GM12878 (cell line): ENCODE results near the gene CHMP6. TPM values are rescaled to one million over a fixed set of nuclear protein-coding genes. Genes with fewer than 3 reads are reported as not detected.

Source experiments
- ATAC-seq: fragments of 200-7000 bp; cut with Tn5 transposase; 3 replicates; pipeline ENCODE4 v1.9.1; 2020; ENCODE audit warnings: mild to moderate bottlenecking, moderate library complexity
- BruUV-seq: library from RNA; stranded (reverse); fragments of 400-500 nt; replicated peaks from 2 replicates; lab custom pipeline; 2021; lab: Mats Ljungman, UMichigan
- CTCF ChIA-PET: fragments of 300-600 bp; sonication (Branson Sonifier 250); formaldehyde crosslinking; extraction: SDS; loops from one replicate; lab custom pipeline; 2021; ENCODE audit warnings: inconsistent platforms; lab: Yijun Ruan, JAX
- POLR2A ChIA-PET: fragments of 350-600 bp; formaldehyde crosslinking; extraction: SDS; loops from one replicate; lab custom pipeline; 2021; ENCODE audit warnings: inconsistent platforms; lab: Charles Lee
- RAD21 ChIA-PET: fragments of 300-600 bp; sonication (Branson Sonifier 250); formaldehyde crosslinking; loops from one replicate; lab custom pipeline; 2023; ENCODE audit warnings: antibody characterized with exemption; ENCODE audit not compliant: unreplicated experiment; lab: Charles Lee
- SMC1A ChIA-PET: fragments of 300-600 bp; sonication (Branson Sonifier 250); formaldehyde crosslinking; loops from one replicate; lab custom pipeline; 2023; ENCODE audit not compliant: unreplicated experiment, uncharacterized antibody; lab: Charles Lee
- DNase-seq: peaks from one replicate; pipeline ENCODE4 v3.0.0-alpha.2; 2011; ENCODE audit warnings: low read depth, low spot score
- FAIRE-seq: peaks from 3 replicates; lab custom pipeline; 2011; peaks lifted over from hg19 to GRCh38; lab: Jason Lieb, UNC
- H2AFZ ChIP-seq: 2 replicates; pipeline ENCODE4 v1.6.0; 2011; ENCODE audit warnings: low read depth, low read length, control low read depth; ENCODE audit not compliant: control insufficient read depth
- H3K27ac ChIP-seq: 2 replicates; pipeline ENCODE4 v1.5.1; 2011; ENCODE audit warnings: control low read depth; ENCODE audit not compliant: control insufficient read depth, insufficient read depth
- H3K27me3 ChIP-seq, 2 experiments: replicated peaks in 1 of 2; 2 replicates each; pipeline versions ENCODE4 v1.6.0 to v1.6.1; 2011; ENCODE audit warnings: low read length in 1 of 2; ENCODE audit not compliant: control insufficient read depth in 2 of 2, insufficient read depth in 2 of 2
- H3K36me3 ChIP-seq, 2 experiments: 2 replicates each; pipeline ENCODE4 v1.5.1; 2011; ENCODE audit warnings: low read length in 1 of 2; ENCODE audit not compliant: control insufficient read depth in 2 of 2, insufficient read depth in 2 of 2
- H3K4me1 ChIP-seq: 2 replicates; pipeline ENCODE4 v1.6.1; 2011; ENCODE audit warnings: mild to moderate bottlenecking, low read length, moderate library complexity, mixed read lengths; ENCODE audit not compliant: control insufficient read depth, insufficient read depth
- H3K4me2 ChIP-seq: 2 replicates; pipeline ENCODE4 v1.6.0; 2011; ENCODE audit warnings: control low read depth; ENCODE audit not compliant: control insufficient read depth, insufficient read depth
- H3K4me3 ChIP-seq: fragments of 200-600 bp; sonication (generic); 2 replicates; pipeline ENCODE4 v1.5.1; 2016
- H3K79me2 ChIP-seq: 2 replicates; pipeline ENCODE4 v1.6.0; 2011; ENCODE audit warnings: low read length; ENCODE audit not compliant: control insufficient read depth, insufficient read depth
- H3K9ac ChIP-seq: 2 replicates; pipeline ENCODE4 v1.8.0; 2011; ENCODE audit warnings: low read length, control low read depth, mixed read lengths; ENCODE audit not compliant: control insufficient read depth, insufficient read depth
- H3K9me3 ChIP-seq: replicated peaks from 3 replicates; pipeline ENCODE4 v1.5.1; 2011; ENCODE audit warnings: mild to moderate bottlenecking, low read length; ENCODE audit not compliant: control insufficient read depth, insufficient read depth
- H4K20me1 ChIP-seq: 2 replicates; pipeline ENCODE4 v1.6.0; 2011; ENCODE audit not compliant: control insufficient read depth, insufficient read depth
- CBX5 ChIP-seq: sonication (generic); IDR thresholded peaks from 2 replicates; pipeline ENCODE4 v1.6.1; 2016; ENCODE audit warnings: low read depth, moderate library complexity, mild to moderate bottlenecking, inconsistent platforms
- CREB1 ChIP-seq: IDR thresholded peaks from 2 replicates; pipeline ENCODE4 v1.6.1; 2012; ENCODE audit warnings: low read depth, mild to moderate bottlenecking, inconsistent platforms
- HCFC1 ChIP-seq: fragments of 150-350 bp; IDR thresholded peaks from 2 replicates; pipeline ENCODE4 v1.6.1; 2014; ENCODE audit warnings: low read length
- IRF3 ChIP-seq: fragments of 450-650 bp; IDR thresholded peaks from 2 replicates; pipeline ENCODE4 v1.6.1; 2014; ENCODE audit warnings: mild to moderate bottlenecking
- KLF5 ChIP-seq: fragments of 450-650 bp; IDR thresholded peaks from 2 replicates; pipeline ENCODE4 v1.6.1; 2014; ENCODE audit warnings: mild to moderate bottlenecking; ENCODE audit not compliant: partially characterized antibody
- LARP7 ChIP-seq: fragments of 450-650 bp; IDR thresholded peaks from 2 replicates; pipeline ENCODE4 v1.6.1; 2017; ENCODE audit warnings: mild to moderate bottlenecking
- MTA3 ChIP-seq: IDR thresholded peaks from 2 replicates; pipeline ENCODE4 v1.6.1; 2012; ENCODE audit warnings: low read length, inconsistent platforms, borderline replicate concordance
- NR2C2 ChIP-seq: IDR thresholded peaks from 2 replicates; pipeline ENCODE4 v1.6.1; 2011; ENCODE audit warnings: borderline replicate concordance, low read depth; ENCODE audit not compliant: control insufficient read depth, insufficient read length
- POLR2AphosphoS2 ChIP-seq: IDR thresholded peaks from 2 replicates; pipeline ENCODE4 v1.6.1; 2011; ENCODE audit warnings: low read depth, mild to moderate bottlenecking, low read length, improper control_type of control experiment, moderate library complexity
- RBBP5 ChIP-seq: fragments of 200-600 bp; sonication (generic); conservative IDR thresholded peaks from 2 replicates; pipeline ENCODE4 v1.6.1; 2016
- USF1 ChIP-seq: IDR thresholded peaks from 2 replicates; pipeline ENCODE4 v1.6.1; 2011; ENCODE audit warnings: borderline replicate concordance, low read depth, mild to moderate bottlenecking, moderate library complexity, mixed read lengths, low read length; ENCODE audit not compliant: insufficient read depth; ENCODE audit errors: extremely low read length
- WGBS: methylation state at CpG from one replicate; pipeline ENCODE4 v1.1.6; 2016; ENCODE audit warnings: low lambda C conversion rate; ENCODE audit not compliant: insufficient replicate concordance, insufficient coverage; ENCODE audit errors: missing lambda C conversion rate; 5-methylcytosine and 5-hydroxymethylcytosine counted together
- in situ Hi-C: fragments of 300-500 bp; cut with MboI; formaldehyde crosslinking; loops from 9 replicates; pipeline ENCODE4 v1.14.3; 2018; ENCODE audit warnings: mixed read lengths
- intact Hi-C: fragments of 100-400 bp; cut with micrococcal nuclease; formaldehyde crosslinking; loops from one replicate; pipeline ENCODE4 v1.14.2; 2022; ENCODE audit not compliant: unreplicated experiment
- polyA plus RNA-seq, 11 experiments: library from polyadenylated mRNA; depleted of rRNA in 4 of 11; unstranded in 6 of 11; stranded (reverse) in 5 of 11; fragments of >200 nt; fragmentation: Nextera tagmentation in 4 of 11; fragmentation: Illumina TruSeq in 1 of 11; extraction: Ambion mirVana in 4 of 11; extraction: Trizol in 1 of 11; gene quantifications; 1 replicate in 1 of 11; 2 replicates in 10 of 11; pipeline versions ENCODE4 v1.2.1 to v1.2.3, GENCODE V29; 2011 to 2016; ENCODE audit warnings: inconsistent platforms in 2 of 11, missing spikeins in 2 of 11, low read depth in 1 of 11
- total RNA-seq, 4 experiments: library from RNA; depleted of rRNA in 3 of 4; stranded (reverse); fragments of >200 nt in 3 of 4; fragmentation: Illumina TruSeq in 1 of 4; extraction: Trizol in 1 of 4; gene quantifications; 2 replicates each; pipeline versions ENCODE4 v1.2.1 to v1.2.3, GENCODE V29; 2013 to 2021
- TF ChIP-seq, protein P1 (sequence below): fragments of 450-650 bp; IDR thresholded peaks from 2 replicates; pipeline ENCODE4 v1.6.1; 2016; ENCODE audit warnings: mild to moderate bottlenecking
- TF ChIP-seq, protein P2 (sequence below): fragments of 450-650 bp; IDR thresholded peaks from 2 replicates; pipeline ENCODE4 v1.6.1; 2018; ENCODE audit warnings: borderline replicate concordance, mild to moderate bottlenecking; ENCODE audit not compliant: partially characterized antibody
- TF ChIP-seq, protein P3 (sequence below): fragments of 150-350 bp; IDR thresholded peaks from 2 replicates; pipeline ENCODE4 v1.6.1; 2016; ENCODE audit warnings: low read depth, low read length

CHMP6 gene
- total and polyA plus RNA-seq, 10 of the 15 experiments (the other 5 are each of a cell fraction or from before 2014, with no cell fraction given), result 0.21 to 37.9 (median 14.7) TPM

- Histone ChIP-seq H3K27ac (no peak overlapping the region), H3K36me3 (no peaks in the 10 kb centered on the region), H3K9ac (no peak overlapping the region), H3K79me2 (no peaks in the 10 kb centered on the region), H3K9me3 (no peaks in the 10 kb centered on the region), H4K20me1 (no peaks in the 10 kb centered on the region), H3K4me2 (no peak overlapping the region), H3K4me3 (no peak overlapping the region), H2AFZ (no peak overlapping the region), H3K4me1 (no peaks in the 10 kb centered on the region), H3K27me3 (no peaks in the 10 kb centered on the region)
- FAIRE-seq (no peak), DNase-seq (no peak), ATAC-seq (no peak)
- POLR2A ChIA-PET, result no interaction called here
- SMC1A ChIA-PET, result no interaction called here
- in situ Hi-C loops, result no loop called here
- intact Hi-C loops, result no loop called here
- CTCF ChIA-PET, result no interaction called here
- TF ChIP-seq KLF5 (no peak), RBBP5 (no peak), USF1 (no peak), LARP7 (no peak), CREB1 (no peak), NR2C2 (no peak), HCFC1 (no peak), MTA3 (no peak), POLR2AphosphoS2 (no peak), CBX5 (no peak), IRF3 (no peak)
- TF ChIP-seq, protein P1, sequence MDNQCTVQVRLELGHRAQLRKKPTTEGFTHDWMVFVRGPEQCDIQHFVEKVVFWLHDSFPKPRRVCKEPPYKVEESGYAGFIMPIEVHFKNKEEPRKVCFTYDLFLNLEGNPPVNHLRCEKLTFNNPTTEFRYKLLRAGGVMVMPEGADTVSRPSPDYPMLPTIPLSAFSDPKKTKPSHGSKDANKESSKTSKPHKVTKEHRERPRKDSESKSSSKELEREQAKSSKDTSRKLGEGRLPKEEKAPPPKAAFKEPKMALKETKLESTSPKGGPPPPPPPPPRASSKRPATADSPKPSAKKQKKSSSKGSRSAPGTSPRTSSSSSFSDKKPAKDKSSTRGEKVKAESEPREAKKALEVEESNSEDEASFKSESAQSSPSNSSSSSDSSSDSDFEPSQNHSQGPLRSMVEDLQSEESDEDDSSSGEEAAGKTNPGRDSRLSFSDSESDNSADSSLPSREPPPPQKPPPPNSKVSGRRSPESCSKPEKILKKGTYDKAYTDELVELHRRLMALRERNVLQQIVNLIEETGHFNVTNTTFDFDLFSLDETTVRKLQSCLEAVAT, result no peak
- TF ChIP-seq, protein P2, sequence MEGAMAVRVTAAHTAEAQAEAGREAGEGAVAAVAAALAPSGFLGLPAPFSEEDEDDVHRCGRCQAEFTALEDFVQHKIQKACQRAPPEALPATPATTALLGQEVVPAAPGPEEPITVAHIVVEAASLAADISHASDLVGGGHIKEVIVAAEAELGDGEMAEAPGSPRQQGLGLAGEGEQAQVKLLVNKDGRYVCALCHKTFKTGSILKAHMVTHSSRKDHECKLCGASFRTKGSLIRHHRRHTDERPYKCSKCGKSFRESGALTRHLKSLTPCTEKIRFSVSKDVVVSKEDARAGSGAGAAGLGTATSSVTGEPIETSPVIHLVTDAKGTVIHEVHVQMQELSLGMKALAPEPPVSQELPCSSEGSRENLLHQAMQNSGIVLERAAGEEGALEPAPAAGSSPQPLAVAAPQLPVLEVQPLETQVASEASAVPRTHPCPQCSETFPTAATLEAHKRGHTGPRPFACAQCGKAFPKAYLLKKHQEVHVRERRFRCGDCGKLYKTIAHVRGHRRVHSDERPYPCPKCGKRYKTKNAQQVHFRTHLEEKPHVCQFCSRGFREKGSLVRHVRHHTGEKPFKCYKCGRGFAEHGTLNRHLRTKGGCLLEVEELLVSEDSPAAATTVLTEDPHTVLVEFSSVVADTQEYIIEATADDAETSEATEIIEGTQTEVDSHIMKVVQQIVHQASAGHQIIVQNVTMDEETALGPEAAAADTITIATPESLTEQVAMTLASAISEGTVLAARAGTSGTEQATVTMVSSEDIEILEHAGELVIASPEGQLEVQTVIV, result no peak
- TF ChIP-seq, protein P3, sequence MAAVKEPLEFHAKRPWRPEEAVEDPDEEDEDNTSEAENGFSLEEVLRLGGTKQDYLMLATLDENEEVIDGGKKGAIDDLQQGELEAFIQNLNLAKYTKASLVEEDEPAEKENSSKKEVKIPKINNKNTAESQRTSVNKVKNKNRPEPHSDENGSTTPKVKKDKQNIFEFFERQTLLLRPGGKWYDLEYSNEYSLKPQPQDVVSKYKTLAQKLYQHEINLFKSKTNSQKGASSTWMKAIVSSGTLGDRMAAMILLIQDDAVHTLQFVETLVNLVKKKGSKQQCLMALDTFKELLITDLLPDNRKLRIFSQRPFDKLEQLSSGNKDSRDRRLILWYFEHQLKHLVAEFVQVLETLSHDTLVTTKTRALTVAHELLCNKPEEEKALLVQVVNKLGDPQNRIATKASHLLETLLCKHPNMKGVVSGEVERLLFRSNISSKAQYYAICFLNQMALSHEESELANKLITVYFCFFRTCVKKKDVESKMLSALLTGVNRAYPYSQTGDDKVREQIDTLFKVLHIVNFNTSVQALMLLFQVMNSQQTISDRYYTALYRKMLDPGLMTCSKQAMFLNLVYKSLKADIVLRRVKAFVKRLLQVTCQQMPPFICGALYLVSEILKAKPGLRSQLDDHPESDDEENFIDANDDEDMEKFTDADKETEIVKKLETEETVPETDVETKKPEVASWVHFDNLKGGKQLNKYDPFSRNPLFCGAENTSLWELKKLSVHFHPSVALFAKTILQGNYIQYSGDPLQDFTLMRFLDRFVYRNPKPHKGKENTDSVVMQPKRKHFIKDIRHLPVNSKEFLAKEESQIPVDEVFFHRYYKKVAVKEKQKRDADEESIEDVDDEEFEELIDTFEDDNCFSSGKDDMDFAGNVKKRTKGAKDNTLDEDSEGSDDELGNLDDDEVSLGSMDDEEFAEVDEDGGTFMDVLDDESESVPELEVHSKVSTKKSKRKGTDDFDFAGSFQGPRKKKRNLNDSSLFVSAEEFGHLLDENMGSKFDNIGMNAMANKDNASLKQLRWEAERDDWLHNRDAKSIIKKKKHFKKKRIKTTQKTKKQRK, result no peak
- 89% methylated on average over 5 of the region's 5 CpGs for WGBS
- RAD21 ChIA-PET, result no interaction called here
- no TSS peak for BruUV-seq
Observed at GRCh38 chr17:80955078-80955477, 36.6 kb upstream of the CHMP6 start.
